Heart left ventricle (tissue), 16 donors: ENCODE results near the gene NALCN. TPM values are rescaled to one million over a fixed set of nuclear protein-coding genes. Genes with fewer than 3 reads are reported as not detected.

Experiments used
- ATAC-seq, 4 donors: fragments of 200-7000 bp; cut with Tn5 transposase; one replicate each; pipeline ENCODE4 v1.9.1; 2020 to 2022; ENCODE audit warnings: moderate library complexity in 4 of 4, mild to moderate bottlenecking in 3 of 4, moderate number of reproducible peaks in 1 of 4
- DNase-seq, 5 donors: peaks; one replicate each; pipeline ENCODE4 v3.0.0-alpha.2; 2020
- H3K27ac ChIP-seq, 12 donors: fragments of 200-600 bp; sonication (generic) in 4 of 12; one replicate each; pipeline versions ENCODE4 v1.5.0 to v1.8.0; 2016 to 2022; ENCODE audit warnings: mild to moderate bottlenecking in 2 of 12
- H3K27me3 ChIP-seq, 9 donors: fragments of 200-600 bp; sonication (generic) in 2 of 9; one replicate each; pipeline versions ENCODE4 v1.5.1 to v1.8.0; 2016 to 2022; ENCODE audit warnings: mild to moderate bottlenecking in 3 of 9
- H3K36me3 ChIP-seq, 9 donors: fragments of 200-600 bp; sonication (generic) in 2 of 9; one replicate each; pipeline versions ENCODE4 v1.5.0 to v1.8.0; 2018 to 2022; ENCODE audit warnings: mild to moderate bottlenecking in 2 of 9
- H3K4me1 ChIP-seq, 12 donors: fragments of 200-600 bp; sonication (generic) in 4 of 12; one replicate each; pipeline versions ENCODE4 v1.5.0 to v1.8.0; 2016 to 2022; ENCODE audit warnings: mild to moderate bottlenecking in 3 of 12
- H3K4me3 ChIP-seq, 12 donors: fragments of 200-600 bp; sonication (generic) in 4 of 12; one replicate each; pipeline versions ENCODE4 v1.5.0 to v1.8.0; 2017 to 2022; ENCODE audit warnings: mild to moderate bottlenecking in 9 of 12, moderate library complexity in 4 of 12
- H3K9me3 ChIP-seq, 12 donors: fragments of 200-600 bp; sonication (generic) in 4 of 12; one replicate each; pipeline versions ENCODE4 v1.5.0 to v1.8.0; 2016 to 2022; ENCODE audit warnings: mild to moderate bottlenecking in 1 of 12
- CTCF ChIP-seq, 12 donors: fragments of 200-600 bp; sonication (generic) in 4 of 12; IDR thresholded peaks; one replicate each; pipeline versions ENCODE4 v1.5.0 to v1.8.0; 2018 to 2022; ENCODE audit warnings: antibody characterized with exemption in 12 of 12, mild to moderate bottlenecking in 5 of 12
- POLR2A ChIP-seq, 2 donors: fragments of 450-650 bp; IDR thresholded peaks; one replicate each; pipeline ENCODE4 v1.6.1; 2017; ENCODE audit warnings: antibody characterized with exemption in 2 of 2, mild to moderate bottlenecking in 2 of 2, moderate library complexity in 2 of 2
- WGBS, 4 donors: extraction: QIAGEN DNeasy Blood & Tissue Kit in 2 of 4; methylation state at CpG; one replicate each; pipeline versions ENCODE4 v1.1.5 to v1.1.7; 2013 to 2018; 5-methylcytosine and 5-hydroxymethylcytosine counted together
- intact Hi-C, 10 donors: fragments of 100-400 bp; cut with DNase I; formaldehyde crosslinking; loops; one replicate each; pipeline versions ENCODE4 v1.11.1 to v1.14.2; 2022
- polyA plus RNA-seq, 2 donors: library from polyadenylated mRNA; stranded (reverse); fragments of 200-250 nt; gene quantifications; one replicate each; pipeline ENCODE4 v1.2.3, GENCODE V29; 2013
- total RNA-seq, 9 donors: library from RNA; depleted of rRNA in 2 of 9; stranded (reverse); fragments of >200 nt in 2 of 9; fragmentation: NEBNext Ultra II Directional in 3 of 9; extraction: Animal tissue kit (Norgen Biotek cat#: 25700) in 3 of 9; gene quantifications; one replicate each; pipeline versions ENCODE4 v1.1.0 to v1.2.4, GENCODE V29; 2016 to 2023
- donor health status: ischemic (EF 13 %, LVEDD 7.1; RV severe dilation, severe dysfunction).
- donor health status: healthy with polysubstance abuse.
- donor health status: DM: no; HTN: yes; CAD: no.
- donor health status: DM: no; HTN: no; CAD: no.
- donor health status: ischemic (EF 25% LVEDD 6.9; RV normal size, moderate dysfunction).
- donor health status: ischemic (EF 25% LVEDD 5.7; RV mildly dilated, moderate dysfunction).
- donor health status: healthy.
- donor health status: DM: yes; HTN: yes; CAD: no.
- donor health status: ischemic (EF 35%, LVEDD 5.7; RV mildly dilated, moderate dysfunction).
- donor health status: nonischemic (EF 11% LVEDD 7.7; RV severe dilation, severe dysfunction).
- donor health status: DM: yes; HTN: yes; CAD: no.
- donor health status: PGD.
- donor health status: ischemic (EF 29% LVEDD 5.4; RV normal size, mild dysfunction).
- donor health status: nonischemic (EF 23%, LVEDD 6.1; RV moderate dilation, normal function).

NALCN gene
- total and polyA plus RNA-seq, 11 donors: 1.9 to 11.4 (median 6.8) TPM; not detected in 1

- Histone ChIP-seq H3K36me3 (no peaks in the 10 kb centered on the region), H3K27ac (no peak overlapping the region), H3K4me3 (no peak overlapping the region), H3K9me3 (no peaks in the 10 kb centered on the region), H3K27me3 (no peaks in the 10 kb centered on the region), H3K4me1 (no peaks in the 10 kb centered on the region)
- intact Hi-C loops: no loop called here
- DNase-seq (no peak), ATAC-seq (no peak)
- 79 to 88% (median 85%) methylated on average over 2 of the region's 2 CpGs for WGBS, 4 donors
- no peak for TF ChIP-seq POLR2A (IDR thresholded peaks at IDR 0.05)
- no peak for TF ChIP-seq CTCF (IDR thresholded peaks at IDR 0.05)
Observed at GRCh38 chr13:101291206-101291605, 125.1 kb downstream of the NALCN start.

DNA sequence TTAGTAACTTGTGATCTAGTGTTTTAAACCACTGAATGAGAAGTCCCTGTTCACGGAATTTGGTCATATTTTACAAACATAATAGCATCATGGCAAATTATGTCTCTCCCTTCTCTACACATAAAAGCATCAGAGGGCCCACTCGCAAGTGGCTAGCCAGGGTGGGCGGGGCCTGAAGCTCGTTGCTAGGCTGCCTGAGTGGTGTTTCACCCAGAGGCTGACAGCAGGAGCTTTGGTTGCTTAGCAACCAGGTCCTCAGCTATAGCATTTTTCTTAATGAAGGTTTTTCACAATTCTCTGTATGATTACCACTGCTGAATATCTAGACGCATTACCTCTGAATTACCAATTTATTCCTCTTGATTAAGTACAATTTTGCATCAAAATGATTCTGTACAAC lies 126.5 kb downstream of the NALCN start:
- no peak overlapping the region for H3K4me3 ChIP-seq
- no peaks in the 10 kb centered on the region for H3K4me1 ChIP-seq
- WGBS, 4 donors: 15 to 33% (median 16%) methylated on average over 5 of the region's 5 CpGs
- H3K27me3 ChIP-seq: no peaks in the 10 kb centered on the region
- DNase-seq: peak in 1 of 5 donors; percentile 36
- no peaks in the 10 kb centered on the region for H3K36me3 ChIP-seq
- no peak for TF ChIP-seq POLR2A (IDR thresholded peaks at IDR 0.05)
- no peak for TF ChIP-seq CTCF (IDR thresholded peaks at IDR 0.05)
- H3K27ac ChIP-seq: no peak overlapping the region
- ATAC-seq: no peak
- intact Hi-C loops: no loop called here
- no peaks in the 10 kb centered on the region for H3K9me3 ChIP-seq

DNA sequence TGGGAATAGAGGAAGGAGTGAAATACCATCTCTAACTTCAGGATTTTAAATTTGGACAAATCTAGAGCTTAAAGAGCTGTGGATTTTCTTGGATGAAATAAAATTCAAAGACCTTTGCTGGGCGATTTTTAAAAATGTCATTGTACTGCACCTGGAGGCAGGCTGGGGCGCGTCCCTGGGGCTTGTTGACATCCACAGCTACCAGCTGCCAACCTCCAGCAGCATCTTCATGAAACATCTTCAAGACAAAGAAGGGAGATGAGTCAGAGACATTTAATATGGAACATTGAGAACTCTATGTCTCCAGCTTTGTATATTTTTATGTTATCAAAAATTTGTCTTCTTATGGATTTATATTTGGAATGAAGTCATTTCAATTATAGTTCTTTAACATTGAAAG lies 132.5 kb downstream of the NALCN start:
- H3K36me3 ChIP-seq: no peaks in the 10 kb centered on the region
- DNase-seq (no peak), ATAC-seq (no peak)
- intact Hi-C loops: no loop called here
- TF ChIP-seq CTCF (IDR thresholded peaks at IDR 0.05) (no peak), POLR2A (IDR thresholded peaks at IDR 0.05) (no peak)
- no peaks in the 10 kb centered on the region for H3K27me3 ChIP-seq
- no peaks in the 10 kb centered on the region for H3K4me1 ChIP-seq
- 66 to 79% (median 73%) methylated on average over 3 of the region's 3 CpGs for WGBS, 4 donors
- H3K4me3 ChIP-seq: no peak overlapping the region
- H3K9me3 ChIP-seq: no peaks in the 10 kb centered on the region
- H3K27ac ChIP-seq: no peak overlapping the region

- intact Hi-C loops: no loop called here
- DNase-seq: no peak
- 75 to 84% (median 80%) methylated on average over 9 of the region's 9 CpGs for WGBS, 4 donors
- H3K36me3 ChIP-seq: no peaks in the 10 kb centered on the region
- TF ChIP-seq CTCF (IDR thresholded peaks at IDR 0.05) (no peak), POLR2A (IDR thresholded peaks at IDR 0.05) (no peak)
- H3K9me3 ChIP-seq: no peaks in the 10 kb centered on the region
- H3K4me1 ChIP-seq: no peaks in the 10 kb centered on the region
- no peaks in the 10 kb centered on the region for H3K27me3 ChIP-seq
- no peak overlapping the region for H3K27ac ChIP-seq
- H3K4me3 ChIP-seq: no peak overlapping the region
- no peak for ATAC-seq
Observed at GRCh38 chr13:101272886-101273285, 143.4 kb downstream of the NALCN start.
